Lower lobe of right lung (tissue), 2 donors: Measurements from ENCODE around the gene PSMD6. TPM values are rescaled to one million over a fixed set of nuclear protein-coding genes. Genes with fewer than 3 reads are reported as not detected.

ENCODE experiments used
- ATAC-seq, 2 donors: fragments of 200-7000 bp; cut with Tn5 transposase; one replicate each; pipeline ENCODE4 v1.9.1; 2020 to 2022; ENCODE audit warnings: mild to moderate bottlenecking in 2 of 2, moderate library complexity in 2 of 2
- DNase-seq: peaks from one replicate; pipeline ENCODE4 v3.0.0-alpha.2; 2020
- H3K27ac ChIP-seq: fragments of 200-600 bp; one replicate; pipeline ENCODE4 v1.8.0; 2022
- H3K27me3 ChIP-seq: fragments of 200-600 bp; one replicate; pipeline ENCODE4 v1.8.0; 2022; ENCODE audit warnings: low read depth
- H3K36me3 ChIP-seq: fragments of 200-600 bp; one replicate; pipeline ENCODE4 v1.8.0; 2022; ENCODE audit warnings: mild to moderate bottlenecking
- H3K4me1 ChIP-seq: fragments of 200-600 bp; one replicate; pipeline ENCODE4 v1.8.0; 2022
- H3K4me3 ChIP-seq: fragments of 200-600 bp; one replicate; pipeline ENCODE4 v1.8.0; 2022; ENCODE audit warnings: mild to moderate bottlenecking
- H3K9me3 ChIP-seq: fragments of 200-600 bp; one replicate; pipeline ENCODE4 v1.8.0; 2022
- CTCF ChIP-seq: fragments of 200-600 bp; IDR thresholded peaks from one replicate; pipeline ENCODE4 v1.8.0; 2022; ENCODE audit warnings: antibody characterized with exemption, mild to moderate bottlenecking
- intact Hi-C: fragments of 100-400 bp; cut with DNase I; formaldehyde crosslinking; loops from one replicate; pipeline ENCODE4 v1.11.0; 2022
- total RNA-seq: library from RNA; stranded (reverse); fragmentation: NEBNext Ultra II Directional; extraction: Animal tissue kit (Norgen Biotek cat#: 25700); gene quantifications from one replicate; pipeline ENCODE4 v1.2.1, GENCODE V29; 2021
- donor health status: DM: no; HTN: yes; CAD: no; lungs with severe emphysema.

PSMD6 gene
- total RNA-seq, 1 donor from 2014 or later, result 51.1 TPM

- Histone ChIP-seq H3K36me3 (no peaks in the 10 kb centered on the region), H3K27me3 (no peaks in the 10 kb centered on the region), H3K4me1 (peaks cover 100% of the 10 kb centered on the region), H3K9me3 (no peaks in the 10 kb centered on the region), H3K4me3 (peak overlapping the region; percentile 11), H3K27ac (peak overlapping the region; percentile 84)
- TF ChIP-seq CTCF, result no peak
- DNase-seq (no peak), ATAC-seq (peak in 1 of 2 donors; percentile 30)
- intact Hi-C loops, result no loop called here
Measured at GRCh38 chr3:63970631-63971475, 52.4 kb downstream of the PSMD6 start.

- intact Hi-C loops, result no loop called here
- DNase-seq, result no peak
- Histone ChIP-seq H3K4me3 (peak overlapping the region; percentile 56), H3K27ac (peak overlapping the region; percentile 84), H3K36me3 (no peaks in the 10 kb centered on the region), H3K27me3 (no peaks in the 10 kb centered on the region), H3K4me1 (peaks cover 100% of the 10 kb centered on the region), H3K9me3 (no peaks in the 10 kb centered on the region)
- TF ChIP-seq CTCF, result no peak
- ATAC-seq, result no peak
Measured at GRCh38 chr3:63969876-63970275, 53.4 kb downstream of the PSMD6 start.

- H3K4me1 ChIP-seq, result peaks cover 98% of the 10 kb centered on the region
Measured at GRCh38 chr3:63968612-63969350, 54.5 kb downstream of the PSMD6 start.

GRCh38 chr3:63967675-63968611 lies 55.4 kb downstream of the PSMD6 start:
- Histone ChIP-seq H3K27ac (peak overlapping the region; percentile 84), H3K27me3 (no peaks in the 10 kb centered on the region), H3K4me3 (peak overlapping the region; percentile 56), H3K9me3 (no peaks in the 10 kb centered on the region), H3K4me1 (peaks cover 98% of the 10 kb centered on the region), H3K36me3 (no peaks in the 10 kb centered on the region)
- peak; percentile 59 to 76 for ATAC-seq
- no peak for TF ChIP-seq CTCF
- intact Hi-C loops, result no loop called here
- DNase-seq, result no peak

More at GRCh38 chr3:63968612-63969350, 54.5 kb downstream of the PSMD6 start:
- intact Hi-C loops, result no loop called here
- Histone ChIP-seq H3K4me3 (peak overlapping the region; percentile 56), H3K27me3 (no peaks in the 10 kb centered on the region), H3K27ac (peak overlapping the region; percentile 84), H3K9me3 (no peaks in the 10 kb centered on the region), H3K36me3 (no peaks in the 10 kb centered on the region)
- TF ChIP-seq CTCF, result no peak
- no peak for ATAC-seq
- DNase-seq, result no peak

GRCh38 chr3:63966871-63967270 lies 56.4 kb downstream of the PSMD6 start:
- TF ChIP-seq CTCF, result no peak
- peak overlapping the region; percentile 84 for H3K27ac ChIP-seq
- H3K4me3 ChIP-seq, result no peak overlapping the region
- H3K4me1 ChIP-seq, result peaks cover 87% of the 10 kb centered on the region
- H3K9me3 ChIP-seq, result no peaks in the 10 kb centered on the region
- H3K36me3 ChIP-seq, result no peaks in the 10 kb centered on the region
- intact Hi-C loops, result no loop called here
- ATAC-seq, result no peak
- no peaks in the 10 kb centered on the region for H3K27me3 ChIP-seq
- no peak for DNase-seq
